SK-N-SH (cell line): ENCODE measurements around the gene APOLD1. TPM values are rescaled to one million over a fixed set of nuclear protein-coding genes. Genes with fewer than 3 reads are reported as not detected.

Source experiments
- CTCF ChIA-PET: fragments of 300-600, 350-600 bp; formaldehyde crosslinking; extraction: SDS; loops from one replicate; lab custom pipeline; 2021; lab: Yijun Ruan, JAX
- POLR2A ChIA-PET: fragments of 350-600 bp; sonication (Branson Sonifier 250); formaldehyde crosslinking; extraction: SDS; loops from one replicate; lab custom pipeline; 2020; ENCODE audit warnings: antibody characterized with exemption, inconsistent platforms; lab: Yijun Ruan, JAX
- DNase-seq: peaks from one replicate; pipeline ENCODE4 v3.0.0; 2012
- H2AFZ ChIP-seq: fragments of 200-600 bp; sonication (generic); 2 replicates; pipeline ENCODE4 v1.8.1; 2016; ENCODE audit warnings: antibody characterized with exemption, mild to moderate bottlenecking, low read depth
- H3F3A ChIP-seq: fragments of 200-600 bp; sonication (generic); replicated peaks from 2 replicates; pipeline ENCODE3; 2016; ENCODE audit warnings: antibody characterized with exemption, mild to moderate bottlenecking; ENCODE audit not compliant: insufficient read depth
- H3K27ac ChIP-seq, 2 experiments: fragments of 200-500 bp in 1 of 2; fragments of 200-600 bp in 1 of 2; sonication (Bioruptor generic) in 1 of 2; sonication (generic), shearing (Covaris generic) in 1 of 2; 2 replicates each; pipeline versions ENCODE4 v1.5.1 to v1.6.1; 2014 to 2016; ENCODE audit warnings: low read depth in 2 of 2, inconsistent platforms in 1 of 2, low read length in 1 of 2, mild to moderate bottlenecking in 1 of 2, mixed read lengths in 1 of 2
- H3K27me3 ChIP-seq: fragments of 200-600 bp; sonication (generic), shearing (Covaris generic); 2 replicates; pipeline ENCODE4 v1.6.1; 2016; ENCODE audit warnings: mixed run types; ENCODE audit not compliant: insufficient read depth
- H3K36me3 ChIP-seq, 2 experiments: fragments of 200-500 bp in 1 of 2; fragments of 200-600 bp in 1 of 2; sonication (Bioruptor generic) in 1 of 2; sonication (generic) in 1 of 2; replicated peaks in 1 of 2; 2 replicates each; pipeline versions ENCODE3 to v1.5.1; 2014 to 2016; ENCODE audit warnings: low read length in 1 of 2, mild to moderate bottlenecking in 1 of 2; ENCODE audit not compliant: insufficient read depth in 2 of 2, control insufficient read depth in 1 of 2
- H3K4me1 ChIP-seq, 2 experiments: fragments of 200-500 bp in 1 of 2; fragments of 200-600 bp in 1 of 2; sonication (Bioruptor generic) in 1 of 2; sonication (generic), shearing (Covaris generic) in 1 of 2; 2 replicates each; pipeline versions ENCODE4 v1.5.1 to v1.6.1; 2014 to 2016; ENCODE audit warnings: low read depth in 1 of 2, low read length in 1 of 2, mixed run types in 1 of 2; ENCODE audit not compliant: insufficient read depth in 2 of 2, control insufficient read depth in 1 of 2
- H3K4me2 ChIP-seq: fragments of 200-600 bp; sonication (generic), shearing (Covaris generic); 2 replicates; pipeline ENCODE4 v1.6.1; 2017; ENCODE audit warnings: mixed run types
- H3K4me3 ChIP-seq, 2 experiments: fragments of 200-500 bp in 1 of 2; fragments of 200-600 bp in 1 of 2; sonication (Bioruptor generic) in 1 of 2; sonication (generic), shearing (Covaris generic) in 1 of 2; 2 replicates each; pipeline versions ENCODE4 v1.5.1 to v1.8.1; 2014 to 2016; ENCODE audit warnings: low read depth in 2 of 2, inconsistent platforms in 1 of 2, low read length in 1 of 2, mild to moderate bottlenecking in 1 of 2, mixed read lengths in 1 of 2, moderate library complexity in 1 of 2
- H3K79me2 ChIP-seq: fragments of 200-600 bp; sonication (generic); 2 replicates; pipeline ENCODE4 v1.8.1; 2017; ENCODE audit warnings: mild to moderate bottlenecking; ENCODE audit not compliant: insufficient read depth
- H3K9ac ChIP-seq: fragments of 200-600 bp; sonication (generic); 2 replicates; pipeline ENCODE4 v1.6.1; 2017; ENCODE audit warnings: mixed run types
- H3K9me2 ChIP-seq: fragments of 200-600 bp; sonication (generic); 2 replicates; pipeline ENCODE4 v1.6.1; 2017; ENCODE audit warnings: mixed run types
- H3K9me3 ChIP-seq: fragments of 200-600 bp; sonication (generic); 2 replicates; pipeline ENCODE4 v1.6.1; 2017; ENCODE audit warnings: mixed run types, mild to moderate bottlenecking, moderate library complexity
- H4K20me1 ChIP-seq: fragments of 200-600 bp; sonication (generic); 2 replicates; pipeline ENCODE4 v1.6.1; 2017; ENCODE audit warnings: mild to moderate bottlenecking, mixed run types; ENCODE audit not compliant: insufficient read depth
- CTCF ChIP-seq: fragments of 200-600 bp; sonication (generic); IDR thresholded peaks from 2 replicates; pipeline ENCODE4 v1.6.1; 2017; ENCODE audit warnings: antibody characterized with exemption, mild to moderate bottlenecking, moderate library complexity
- FOSL2 ChIP-seq: IDR thresholded peaks from 2 replicates; pipeline ENCODE4 v1.4.0; 2012; ENCODE audit warnings: low read depth, mild to moderate bottlenecking, moderate library complexity, borderline replicate concordance
- RCOR1 ChIP-seq: fragments of 150-350 bp; IDR thresholded peaks from 2 replicates; pipeline ENCODE4 v1.6.1; 2017; ENCODE audit warnings: antibody characterized with exemption, low read length
- REST ChIP-seq: IDR thresholded peaks from 2 replicates; pipeline ENCODE4 v1.6.1; 2012; ENCODE audit warnings: mild to moderate bottlenecking, low read depth, low read length, moderate library complexity
- TAF1 ChIP-seq: IDR thresholded peaks from 2 replicates; pipeline ENCODE4 v1.6.1; 2012; ENCODE audit warnings: low read depth, mild to moderate bottlenecking, low read length, moderate library complexity, borderline replicate concordance
- USF1 ChIP-seq: IDR thresholded peaks from 2 replicates; pipeline ENCODE4 v1.4.0; 2012; ENCODE audit warnings: low read depth, borderline replicate concordance
- ZBTB33 ChIP-seq: IDR thresholded peaks from 2 replicates; pipeline ENCODE4 v1.4.0; 2012; ENCODE audit warnings: low read depth, borderline replicate concordance
- WGBS: methylation state at CpG from one replicate; pipeline ENCODE4 v1.1.6; 2017; ENCODE audit warnings: low lambda C conversion rate; 5-methylcytosine and 5-hydroxymethylcytosine counted together
- polyA plus RNA-seq, 3 experiments: library from polyadenylated mRNA; depleted of rRNA; stranded (reverse); fragments of >200 nt; gene quantifications; 2 replicates each; pipeline ENCODE4 v1.2.3, GENCODE V29; 2012

The APOLD1 gene
- polyA plus RNA-seq, 1 of the 3 experiments (the other 2 are of a cell fraction), result 1.7 TPM

GRCh38 chr12:12744546-12745305, 40.7 kb upstream of the APOLD1 start (continued):
- no peak for TF ChIP-seq REST

- Histone ChIP-seq H3K9me3 (no peaks in the 10 kb centered on the region), H2AFZ (no peak overlapping the region), H3K36me3 (no peaks in the 10 kb centered on the region), H3K27me3 (no peaks in the 10 kb centered on the region), H3K9ac (no peak overlapping the region), H3K27ac (no peak overlapping the region), H3K4me2 (no peak overlapping the region), H3K4me1 (peaks cover 4 to 10% of the 10 kb centered on the region in 2 experiments; a peak in 2 of 4 replicates), H3F3A (no peaks in the 10 kb centered on the region), H4K20me1 (no peaks in the 10 kb centered on the region), H3K79me2 (peaks cover 18% of the 10 kb centered on the region; the same call in 1 of the 2 replicates), H3K4me3 (no peak overlapping the region), H3K9me2 (no peaks in the 10 kb centered on the region)
- ChIA-PET POLR2A (no interaction called here), CTCF (interaction anchor here (5.2 kb wide), 1 partner anchor 9 kb away, joined by 39 read pairs; no protein-coding TSS in a partner anchor)
- TF ChIP-seq RCOR1 (no peak), CTCF (no peak), ZBTB33 (no peak), FOSL2 (peak; percentile 21; the same call in 1 of the 2 replicates), USF1 (no peak), TAF1 (no peak)
- DNase-seq, result no peak
- 81% methylated on average over 7 of the region's 7 CpGs for WGBS
These were observed 39.8 kb upstream of the APOLD1 start for GRCh38 chr12:12745576-12746211.
